GM19035 (cell line): ENCODE data around the gene OR51T1.

Source experiments
- ATAC-seq: cut with Tn5 transposase; IDR thresholded peaks from one replicate; pipeline ENCODE4 v1.9.1; 2021; ENCODE audit not compliant: unreplicated experiment

Gene OR51T1

DNA sequence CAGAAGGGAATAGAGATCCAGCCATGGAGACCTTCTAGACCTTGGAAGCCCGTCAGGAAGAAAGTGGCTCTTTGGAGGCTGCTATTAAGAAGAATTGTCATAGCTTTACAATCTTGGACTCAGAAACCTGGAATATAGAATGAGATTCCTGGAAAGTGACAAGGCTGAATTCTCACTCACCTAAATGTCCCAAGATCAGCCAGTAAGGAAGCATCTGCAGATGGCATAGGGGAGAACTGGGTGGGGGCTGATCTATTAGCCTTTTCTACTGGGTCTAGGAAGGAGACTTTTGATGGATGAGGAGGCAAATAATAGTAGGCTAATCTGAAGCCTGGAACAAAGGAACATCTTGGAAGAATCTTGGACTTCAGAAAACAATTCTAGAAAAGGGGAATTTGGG, 42.5 kb downstream of the OR51T1 start, which contains the start of gene OR51G1:
OR51G1 (minus strand) TSS at position 101 of the 400 bp plus-strand sequence; CDS start at position 101, 0 bp downstream.
- no peak for ATAC-seq

DNA sequence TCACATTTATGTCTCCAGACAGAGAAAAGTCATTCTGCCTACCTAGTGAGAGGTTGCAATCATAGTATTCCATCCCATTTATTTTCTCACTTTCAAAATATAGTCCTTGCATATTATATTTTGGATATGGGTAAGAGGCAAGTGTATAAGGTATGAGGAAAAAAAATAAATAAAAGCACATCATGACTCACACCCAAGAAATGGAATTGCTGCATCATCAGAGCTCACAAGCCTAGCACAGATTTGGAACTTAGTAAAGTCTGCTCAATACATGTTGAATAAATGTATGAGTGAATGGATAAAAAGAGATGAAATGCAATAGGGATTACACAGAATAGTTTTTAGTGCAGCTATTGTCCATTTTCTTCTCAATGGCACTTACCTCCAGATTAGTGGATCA, 44.9 kb downstream of the OR51T1 start:
- no peak for ATAC-seq
